H9 (cell line): ENCODE results near the gene CYP26A1. TPM values are rescaled to one million over a fixed set of nuclear protein-coding genes. Genes with fewer than 3 reads are reported as not detected.

ENCODE experiments used
- DNase-seq: peaks from one replicate; pipeline ENCODE4 v3.0.0-alpha.2; 2017
- H2AFZ ChIP-seq: one replicate; pipeline ENCODE4 v1.6.1; 2013; ENCODE audit warnings: mild to moderate bottlenecking, low read length, control low read depth, moderate library complexity
- H2AK5ac ChIP-seq: 2 replicates; pipeline ENCODE4 v1.6.1; 2013; ENCODE audit warnings: low read length, control low read depth, mixed read lengths; ENCODE audit not compliant: insufficient read length
- H2BK120ac ChIP-seq: one replicate; pipeline ENCODE4 v1.6.1; 2013; ENCODE audit warnings: low read depth, mild to moderate bottlenecking, low read length, control low read depth, inconsistent platforms; ENCODE audit not compliant: poor library complexity, severe bottlenecking
- H2BK12ac ChIP-seq: 2 replicates; pipeline ENCODE4 v1.6.1; 2013; ENCODE audit warnings: low read length, control low read depth, mixed read lengths, low read depth; ENCODE audit not compliant: insufficient read length
- H2BK15ac ChIP-seq: 2 replicates; pipeline ENCODE4 v1.6.1; 2013; ENCODE audit warnings: low read depth, low read length, control low read depth
- H2BK20ac ChIP-seq: one replicate; pipeline ENCODE4 v1.6.1; 2013; ENCODE audit warnings: low read depth, mild to moderate bottlenecking, low read length, control low read depth, inconsistent platforms; ENCODE audit not compliant: poor library complexity, severe bottlenecking
- H2BK5ac ChIP-seq: 2 replicates; pipeline ENCODE4 v1.6.1; 2013; ENCODE audit warnings: low read length, control low read depth, mixed read lengths; ENCODE audit not compliant: insufficient read length
- H3K14ac ChIP-seq: 2 replicates; pipeline ENCODE4 v1.6.1; 2013; ENCODE audit warnings: low read length, control low read depth; ENCODE audit not compliant: insufficient read depth
- H3K18ac ChIP-seq: 2 replicates; pipeline ENCODE4 v1.6.1; 2013; ENCODE audit warnings: low read depth, mild to moderate bottlenecking, mixed read lengths, low read length, control low read depth; ENCODE audit not compliant: insufficient read length
- H3K23ac ChIP-seq: 2 replicates; pipeline ENCODE4 v1.6.1; 2013; ENCODE audit warnings: low read length, control low read depth, mixed read lengths, low read depth; ENCODE audit not compliant: insufficient read length
- H3K23me2 ChIP-seq: 2 replicates; pipeline ENCODE4 v1.6.1; 2013; ENCODE audit warnings: low read depth, mild to moderate bottlenecking, mixed read lengths, low read length, control low read depth; ENCODE audit not compliant: insufficient read length, poor library complexity, severe bottlenecking
- H3K27ac ChIP-seq: 2 replicates; pipeline ENCODE4 v1.5.1; 2013; ENCODE audit warnings: low read length, control low read depth, mixed read lengths, low read depth; ENCODE audit not compliant: insufficient read length
- H3K27me3 ChIP-seq: 2 replicates; pipeline ENCODE4 v1.6.1; 2013; ENCODE audit warnings: low read length, control low read depth, inconsistent platforms; ENCODE audit not compliant: insufficient read depth
- H3K4ac ChIP-seq: 2 replicates; pipeline ENCODE4 v1.6.1; 2013; ENCODE audit warnings: low read depth, mild to moderate bottlenecking, control low read depth, inconsistent platforms, low read length, moderate library complexity
- H3K4me1 ChIP-seq: 2 replicates; pipeline ENCODE4 v1.6.1; 2013; ENCODE audit warnings: low read length, control low read depth, inconsistent platforms; ENCODE audit not compliant: insufficient read depth
- H3K4me2 ChIP-seq: 2 replicates; pipeline ENCODE4 v1.6.1; 2013; ENCODE audit warnings: low read length, control low read depth, mixed read lengths; ENCODE audit not compliant: insufficient read length, insufficient read depth
- H3K56ac ChIP-seq: 2 replicates; pipeline ENCODE4 v1.6.1; 2013; ENCODE audit warnings: low read depth, mild to moderate bottlenecking, mixed read lengths, low read length, control low read depth; ENCODE audit not compliant: insufficient read length
- H3K79me1 ChIP-seq: 2 replicates; pipeline ENCODE4 v1.6.1; 2013; ENCODE audit warnings: low read depth, mild to moderate bottlenecking, moderate library complexity, low read length, control low read depth, inconsistent platforms; ENCODE audit not compliant: insufficient read depth, poor library complexity, severe bottlenecking
- H3K79me2 ChIP-seq: 2 replicates; pipeline ENCODE4 v1.6.1; 2013; ENCODE audit warnings: low read length, control low read depth, inconsistent platforms; ENCODE audit not compliant: insufficient read depth
- H3K9ac ChIP-seq: 2 replicates; pipeline ENCODE4 v1.6.1; 2013; ENCODE audit warnings: low read length, control low read depth, mixed read lengths; ENCODE audit not compliant: insufficient read length; ENCODE audit errors: extremely low read depth
- H3K9me3 ChIP-seq: one replicate; pipeline ENCODE4 v1.6.1; 2013; ENCODE audit warnings: low read depth, low read length, inconsistent platforms; ENCODE audit not compliant: control insufficient read depth
- H3T11ph ChIP-seq: one replicate; pipeline ENCODE4 v1.6.1; 2013; ENCODE audit warnings: mild to moderate bottlenecking, low read length, control low read depth, inconsistent platforms
- H4K20me1 ChIP-seq: one replicate; pipeline ENCODE4 v1.6.1; 2013; ENCODE audit not compliant: control insufficient read depth, insufficient read length, insufficient read depth
- H4K5ac ChIP-seq: 2 replicates; pipeline ENCODE4 v1.6.1; 2013; ENCODE audit warnings: low read depth, mild to moderate bottlenecking, mixed read lengths, low read length, control low read depth; ENCODE audit not compliant: insufficient read length
- H4K8ac ChIP-seq: replicated peaks from 2 replicates; pipeline ENCODE4 v1.6.1; 2013; ENCODE audit warnings: low read length, control low read depth, mixed read lengths, low read depth; ENCODE audit not compliant: insufficient read length
- H4K91ac ChIP-seq: 2 replicates; pipeline ENCODE4 v1.6.1; 2013; ENCODE audit warnings: low read depth, mild to moderate bottlenecking, moderate library complexity, mixed read lengths, low read length, control low read depth; ENCODE audit not compliant: insufficient read length
- H3K27ac Mint-ChIP-seq, 3 experiments: 2 replicates in 2 of 3; 3 replicates in 1 of 3; pipeline ENCODE4 v1.8.0; 2020 to 2021; ENCODE audit warnings: mixed read lengths in 3 of 3, mild to moderate bottlenecking in 1 of 3, moderate library complexity in 1 of 3
- H3K27me3 Mint-ChIP-seq: 2 replicates; pipeline ENCODE4 v1.8.0; 2021; ENCODE audit warnings: low read depth, mild to moderate bottlenecking, moderate library complexity, mixed read lengths
- H3K36me3 Mint-ChIP-seq, 3 experiments: 2 replicates in 2 of 3; 3 replicates in 1 of 3; pipeline ENCODE4 v1.8.0; 2020 to 2021; ENCODE audit warnings: low read depth in 3 of 3, mixed read lengths in 3 of 3; ENCODE audit not compliant: insufficient read depth in 1 of 3
- H3K4me1 Mint-ChIP-seq, 2 experiments: 2 replicates each; pipeline ENCODE4 v1.8.0; 2020; ENCODE audit warnings: mixed read lengths in 2 of 2
- H3K4me3 Mint-ChIP-seq, 2 experiments: 2 replicates in 1 of 2; 3 replicates in 1 of 2; pipeline ENCODE4 v1.8.0; 2020 to 2021; ENCODE audit warnings: mild to moderate bottlenecking in 2 of 2, mixed read lengths in 2 of 2, moderate library complexity in 1 of 2
- H3K9me3 Mint-ChIP-seq, 2 experiments: 2 replicates in 1 of 2; 3 replicates in 1 of 2; pipeline ENCODE4 v1.8.0; 2020; ENCODE audit warnings: mild to moderate bottlenecking in 2 of 2, mixed read lengths in 2 of 2, moderate library complexity in 1 of 2
- CTCF ChIP-seq: fragments of 200-600 bp; sonication (generic); conservative IDR thresholded peaks from 3 replicates; pipeline ENCODE4 v1.8.0; 2021; ENCODE audit warnings: antibody characterized with exemption, mild to moderate bottlenecking
- WGBS: extraction: QIAGEN DNeasy Blood & Tissue Kit; methylation state at CpG from one replicate; pipeline ENCODE4 v1.1.7; 2013; ENCODE audit warnings: missing lambda C conversion rate, low lambda C conversion rate, mixed read lengths; ENCODE audit not compliant: insufficient read length; ENCODE audit errors: extremely low coverage; 5-methylcytosine and 5-hydroxymethylcytosine counted together
- total RNA-seq: library from RNA; stranded (reverse); gene quantifications from 2 replicates; pipeline ENCODE4 v1.2.1, GENCODE V29; 2021

Gene CYP26A1
- total RNA-seq, 1 experiment from 2014 or later: 72.1 TPM

- H3K4me3 Mint-ChIP-seq: no peak overlapping the region
- Histone ChIP-seq H3K4me2 (no peak overlapping the region), H3T11ph (no peak overlapping the region), H3K79me1 (no peaks in the 10 kb centered on the region), H3K9me3 (no peaks in the 10 kb centered on the region), H4K20me1 (no peaks in the 10 kb centered on the region), H3K23me2 (no peaks in the 10 kb centered on the region), H2BK120ac (no peak overlapping the region), H3K18ac (no peak overlapping the region), H3K4ac (no peak overlapping the region), H3K56ac (no peak overlapping the region), H3K27ac (no peak overlapping the region), H2AK5ac (no peak overlapping the region), H3K79me2 (no peaks in the 10 kb centered on the region), H3K4me1 (no peaks in the 10 kb centered on the region; the same call in 1 of the 2 replicates), H3K9ac (no peak overlapping the region), H4K8ac (no peak overlapping the region), H4K5ac (no peak overlapping the region), H2BK15ac (no peak overlapping the region), H4K91ac (no peak overlapping the region), H2AFZ (no peak overlapping the region), H3K14ac (no peak overlapping the region), H2BK5ac (no peak overlapping the region), H3K27me3 (no peaks in the 10 kb centered on the region), H2BK12ac (no peak overlapping the region), H3K23ac (no peak overlapping the region), H2BK20ac (no peak overlapping the region)
- no peak for TF ChIP-seq CTCF
- no CpG with 5 or more reads among the region's 2 CpGs for WGBS
- no peaks in the 10 kb centered on the region; the same call in 1 of the 2 replicates for H3K27me3 Mint-ChIP-seq
- H3K27ac Mint-ChIP-seq: no peak overlapping the region
- DNase-seq: no peak
- peaks cover 0 to 24% (median 3%) of the 10 kb centered on the region in 3 experiments; a peak in 5 of 7 replicates for H3K36me3 Mint-ChIP-seq
- peaks cover 16 to 21% of the 10 kb centered on the region in 2 experiments; a peak in 4 of 5 replicates for H3K9me3 Mint-ChIP-seq
- peaks cover 9 to 19% of the 10 kb centered on the region in 2 experiments for H3K4me1 Mint-ChIP-seq
These were observed 33.0 kb downstream of the CYP26A1 start for GRCh38 chr10:93106631-93107072.
